Activated CD4-positive, alpha-beta T cell treated with anti-CD3 and anti-CD28 coated beads, Interleukin-2, amount 10 ng/mL, durations not matched to agents 24 days and 14 days (primary cell): ENCODE data around the gene LAMA1. TPM values are rescaled to one million over a fixed set of nuclear protein-coding genes. Genes with fewer than 3 reads are reported as not detected.

ENCODE experiments used
- DNase-seq: peaks from one replicate; pipeline ENCODE4 v3.0.0; 2022
- H3K27ac Mint-ChIP-seq: one replicate; pipeline ENCODE4 v1.8.0; 2022; ENCODE audit warnings: mild to moderate bottlenecking, mixed read lengths
- H3K27me3 Mint-ChIP-seq: one replicate; pipeline ENCODE4 v1.8.0; 2022; ENCODE audit warnings: mixed read lengths
- H3K36me3 Mint-ChIP-seq: one replicate; pipeline ENCODE4 v1.8.0; 2022; ENCODE audit warnings: low read depth, mild to moderate bottlenecking, mixed read lengths
- H3K4me1 Mint-ChIP-seq: one replicate; pipeline ENCODE4 v1.8.0; 2021; ENCODE audit warnings: mixed read lengths
- H3K4me3 Mint-ChIP-seq: one replicate; pipeline ENCODE4 v1.8.0; 2022; ENCODE audit warnings: mild to moderate bottlenecking, moderate library complexity, mixed read lengths
- H3K9me3 Mint-ChIP-seq: one replicate; pipeline ENCODE4 v1.8.0; 2021; ENCODE audit warnings: mixed read lengths
- intact Hi-C: fragments of 100-400 bp; cut with micrococcal nuclease; formaldehyde crosslinking; loops from one replicate; pipeline ENCODE4 v1.15.1; 2023
- total RNA-seq: library from RNA; stranded (reverse); gene quantifications from 2 replicates; pipeline ENCODE4 v1.2.3, GENCODE V29; 2022

LAMA1 gene
- total RNA-seq, 1 donor from 2014 or later, result not detected

DNA sequence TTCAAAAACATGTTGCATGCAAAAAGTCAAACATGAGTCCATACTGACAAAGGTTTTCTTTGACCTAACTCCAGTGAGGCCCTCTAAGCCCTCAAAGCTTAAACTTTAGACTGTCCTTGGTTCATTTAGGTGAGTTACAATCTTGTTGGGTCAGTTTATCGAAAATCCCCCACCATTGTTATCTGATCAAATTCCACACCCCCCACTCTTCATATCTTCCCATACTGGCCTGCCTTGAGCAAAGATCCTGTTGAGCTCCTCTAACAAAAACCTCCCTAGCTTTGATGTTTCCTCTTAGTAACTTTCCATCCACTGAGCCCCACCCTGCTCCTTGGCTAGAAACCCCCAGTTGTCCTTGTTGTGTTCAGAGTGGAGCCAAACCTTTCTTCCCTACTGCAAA lies 194.4 kb downstream of the LAMA1 start:
- intact Hi-C loops, result no loop called here
- Mint-ChIP-seq H3K27ac (no peak overlapping the region), H3K36me3 (no peaks in the 10 kb centered on the region), H3K27me3 (no peaks in the 10 kb centered on the region), H3K4me3 (no peak overlapping the region), H3K4me1 (no peaks in the 10 kb centered on the region), H3K9me3 (peaks cover 4% of the 10 kb centered on the region)
- DNase-seq, result no peak

DNA sequence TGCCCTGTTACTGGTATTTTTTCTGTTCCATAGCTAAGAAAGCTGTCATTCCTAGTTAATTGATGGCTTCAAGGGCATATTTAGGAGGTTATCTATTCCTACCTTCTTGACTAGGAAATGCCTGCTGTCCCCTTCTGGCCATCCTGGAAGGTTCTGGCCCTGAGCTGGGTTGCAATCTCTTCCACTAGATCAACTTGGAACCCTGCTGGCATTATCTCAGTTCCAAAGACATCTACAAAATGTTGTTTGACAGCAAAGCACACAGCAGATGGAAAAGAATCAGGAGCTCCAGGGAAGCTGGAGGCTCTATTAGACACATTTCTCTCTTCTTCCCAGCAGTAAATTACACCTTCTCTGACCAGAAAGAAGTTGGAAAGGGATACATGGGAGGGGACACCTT lies 196.0 kb downstream of the LAMA1 start:
- Mint-ChIP-seq H3K27ac (no peak overlapping the region), H3K9me3 (peaks cover 4% of the 10 kb centered on the region), H3K4me3 (no peak overlapping the region), H3K27me3 (no peaks in the 10 kb centered on the region), H3K36me3 (no peaks in the 10 kb centered on the region), H3K4me1 (no peaks in the 10 kb centered on the region)
- DNase-seq, result no peak
- intact Hi-C loops, result no loop called here

DNA sequence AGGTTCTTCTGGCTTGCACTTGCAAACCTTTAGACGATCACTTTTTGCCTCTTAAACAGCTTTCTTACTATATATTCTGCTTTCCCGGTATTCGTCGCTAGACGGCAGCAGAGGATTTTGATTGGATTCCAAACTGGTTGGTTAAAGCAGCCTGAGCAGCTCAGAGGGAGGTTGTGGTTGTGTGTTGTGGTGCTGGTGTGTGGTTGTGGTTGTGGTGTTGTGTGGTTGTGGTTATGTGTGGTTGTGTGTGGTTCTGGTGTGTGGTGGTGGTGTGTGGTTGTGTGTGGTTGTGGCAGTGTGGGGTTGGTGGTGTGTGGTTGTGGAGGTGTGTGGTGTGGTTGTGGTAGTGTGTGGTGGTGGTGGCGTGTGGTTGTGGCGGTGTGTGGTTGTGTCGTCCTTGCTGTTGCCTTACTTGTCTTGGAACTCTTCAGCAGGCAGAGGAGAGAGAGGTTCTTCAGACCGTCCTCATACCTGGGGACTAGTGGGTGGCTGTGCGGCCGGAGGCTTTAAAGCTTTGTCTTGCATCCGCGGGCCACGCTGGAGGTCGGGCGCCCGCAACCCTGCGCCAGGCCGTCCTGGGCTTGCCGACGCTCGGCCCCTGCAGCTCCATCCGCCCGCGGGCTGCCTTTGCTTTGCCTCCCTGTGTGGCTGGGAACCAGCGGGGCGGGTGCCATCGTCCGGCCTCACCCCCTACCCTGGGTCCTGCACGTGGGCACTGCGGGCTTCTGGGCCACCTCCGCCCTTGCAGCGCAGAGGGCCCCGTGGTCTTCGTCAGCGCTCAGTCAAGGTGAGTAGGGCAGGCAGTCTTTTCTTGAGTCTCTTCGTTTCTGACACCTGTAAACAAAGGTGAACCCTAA lies 197.3 kb downstream of the LAMA1 start:
- Mint-ChIP-seq H3K9me3 (peaks cover 4% of the 10 kb centered on the region), H3K36me3 (no peaks in the 10 kb centered on the region), H3K4me1 (no peaks in the 10 kb centered on the region), H3K4me3 (no peak overlapping the region), H3K27me3 (no peaks in the 10 kb centered on the region), H3K27ac (no peak overlapping the region)
- intact Hi-C loops, result no loop called here
- peak; percentile 73 for DNase-seq

DNA sequence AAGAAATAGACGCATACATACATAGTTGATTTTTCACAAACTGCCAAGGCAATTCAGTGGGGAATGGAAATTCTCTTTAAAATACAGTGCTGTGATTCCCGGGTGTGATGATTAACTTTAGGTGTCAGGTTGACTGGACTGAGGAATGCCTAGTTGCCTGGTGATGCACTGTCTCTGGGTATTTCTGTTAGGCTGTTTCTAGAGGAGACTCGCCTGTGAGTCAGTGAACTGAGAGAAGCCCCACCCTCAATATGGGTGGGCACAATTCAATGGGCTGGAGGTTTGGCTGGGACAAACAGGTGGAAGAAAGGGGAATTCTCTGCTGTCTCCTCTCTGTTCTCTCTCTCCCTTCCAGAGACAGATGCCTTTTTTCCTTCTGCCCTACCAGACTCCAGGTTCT lies 200.5 kb downstream of the LAMA1 start:
- Mint-ChIP-seq H3K9me3 (peaks cover 4% of the 10 kb centered on the region), H3K4me3 (no peak overlapping the region), H3K27ac (no peak overlapping the region), H3K4me1 (no peaks in the 10 kb centered on the region), H3K36me3 (no peaks in the 10 kb centered on the region), H3K27me3 (no peaks in the 10 kb centered on the region)
- no peak for DNase-seq
- intact Hi-C loops, result no loop called here

DNA sequence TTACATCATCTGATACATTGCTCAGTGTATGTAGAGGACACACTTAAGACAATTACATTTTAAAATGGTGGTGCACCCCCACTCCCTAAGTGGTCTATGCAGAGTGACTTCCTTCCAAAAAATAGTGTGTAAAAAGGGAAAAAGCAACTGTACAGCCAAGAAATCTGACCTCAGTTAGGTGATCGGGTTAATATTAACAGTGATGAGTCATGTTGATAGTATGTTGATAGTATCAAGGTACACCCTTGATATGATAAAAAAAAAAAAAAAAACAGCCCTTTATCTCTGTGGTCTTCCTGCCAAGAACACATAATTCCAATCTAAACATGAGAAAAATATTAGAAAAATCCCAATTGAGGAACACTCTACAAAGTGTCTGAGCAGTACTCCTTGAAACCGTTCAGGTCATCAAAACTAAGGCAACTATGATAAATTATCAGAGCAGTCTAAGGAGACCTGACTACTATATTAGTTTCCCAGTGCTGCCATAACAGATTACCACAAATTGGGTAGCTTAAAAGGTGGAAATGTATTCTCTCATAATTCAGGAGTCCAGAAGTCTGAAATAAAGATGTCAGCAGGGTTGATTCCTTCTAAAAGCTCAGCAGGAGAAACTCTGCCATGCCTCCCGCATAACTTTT lies 216.2 kb downstream of the LAMA1 start:
- Mint-ChIP-seq H3K4me1 (no peaks in the 10 kb centered on the region), H3K27ac (no peak overlapping the region), H3K9me3 (peaks cover 5% of the 10 kb centered on the region), H3K27me3 (no peaks in the 10 kb centered on the region), H3K4me3 (no peak overlapping the region), H3K36me3 (no peaks in the 10 kb centered on the region)
- no peak for DNase-seq
- intact Hi-C loops, result no loop called here

DNA sequence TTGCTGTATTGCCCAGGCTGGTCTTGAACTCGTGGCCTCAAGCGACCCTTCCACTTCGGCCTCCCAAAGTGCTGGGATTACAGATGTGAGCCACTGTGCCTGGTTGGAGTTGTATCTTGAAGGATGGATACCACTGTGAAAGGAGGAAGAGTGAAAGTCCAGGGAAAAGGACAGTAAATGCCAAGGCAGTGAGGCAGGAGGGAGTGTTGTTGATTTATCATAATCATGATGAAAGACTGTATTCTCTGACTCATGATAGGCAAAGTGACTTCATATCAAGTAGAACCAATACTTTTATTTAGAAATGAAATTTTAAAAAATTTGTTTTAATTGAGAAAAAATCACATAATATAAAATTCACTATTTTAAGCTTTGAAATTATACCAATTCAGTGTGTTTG lies 225.8 kb downstream of the LAMA1 start:
- Mint-ChIP-seq H3K4me3 (no peak overlapping the region), H3K27me3 (no peaks in the 10 kb centered on the region), H3K36me3 (no peaks in the 10 kb centered on the region), H3K27ac (no peak overlapping the region), H3K4me1 (no peaks in the 10 kb centered on the region), H3K9me3 (no peaks in the 10 kb centered on the region)
- intact Hi-C loops, result no loop called here
- DNase-seq, result no peak

Other genes with a start within 250 kb of the LAMA1 start
- gene LRRC30, start 113.3 kb upstream of the LAMA1 start, total RNA-seq, result not detected in 2 replicates